ENCODE results near the gene RSBN1. TPM values are rescaled to one million over a fixed set of nuclear protein-coding genes. Genes with fewer than 3 reads are reported as not detected.

RSBN1 gene
- total RNA-seq, 1 experiment from 2014 or later, result 15.5 TPM

DNA sequence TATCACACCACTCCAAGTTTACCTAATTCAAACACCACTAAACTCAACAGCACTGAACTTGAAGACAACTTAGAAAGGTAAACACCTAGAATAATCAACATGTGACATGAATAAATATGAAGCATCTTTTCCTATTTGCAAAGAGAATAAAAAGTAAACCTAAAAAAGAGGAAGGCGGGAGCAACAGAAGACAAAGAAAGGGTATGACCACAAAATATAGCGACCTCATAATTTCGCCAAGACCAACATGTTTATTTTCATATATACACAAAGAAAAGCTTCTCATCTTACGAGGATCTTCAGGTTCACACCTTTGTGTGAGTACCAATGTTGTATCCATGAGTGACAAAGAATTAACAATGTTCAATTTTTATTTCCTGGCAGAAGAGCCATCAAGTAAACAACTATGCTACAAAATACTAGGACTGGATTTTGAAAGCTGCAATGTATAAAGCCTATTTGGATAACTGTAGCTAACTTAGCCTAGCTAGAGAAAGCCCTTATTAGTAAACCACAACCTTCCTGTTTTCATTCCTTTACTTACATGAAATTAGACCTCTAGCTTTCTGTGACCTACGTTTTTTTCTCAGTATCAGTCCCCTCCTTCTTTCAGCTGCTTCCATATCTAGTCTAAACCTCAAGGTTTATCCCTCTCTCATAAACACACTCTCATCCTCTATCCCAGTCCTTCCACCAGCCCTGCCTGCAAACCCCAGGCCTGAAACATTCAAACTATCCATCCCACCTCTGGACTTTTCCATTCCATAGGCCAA lies 31.7 kb downstream of the RSBN1 start (continued):
- no peak for TF ChIP-seq CBFB (CRISPR knock-in tag; IDR thresholded peaks at IDR 0.05; ENCODE audit: low read depth)
- no peak for TF ChIP-seq GTF2I (CRISPR knock-in tag; conservative IDR thresholded peaks at IDR 0.05)

DNA sequence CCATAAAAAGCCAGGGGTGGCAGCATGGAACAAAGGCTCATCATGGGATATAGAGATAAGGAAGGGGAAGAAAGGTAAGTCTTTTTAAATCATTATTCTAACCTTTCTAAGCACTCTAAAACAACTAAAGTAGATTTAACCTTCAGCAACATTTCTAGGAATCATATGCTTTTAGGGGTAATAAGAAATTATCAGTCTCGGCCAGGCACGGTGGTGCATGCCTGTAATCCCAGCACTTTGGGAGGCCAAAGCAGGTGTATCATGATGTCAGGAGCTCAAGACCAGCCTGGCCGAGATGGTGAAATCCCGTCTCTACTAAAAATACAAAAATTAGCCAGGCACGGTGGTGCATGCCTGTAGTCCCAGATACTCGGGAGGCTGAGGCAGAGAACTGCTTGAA lies 32.7 kb downstream of the RSBN1 start:
- TF ChIP-seq RORB (CRISPR knock-in tag; IDR thresholded peaks at IDR 0.05) (no peak), TEAD4 (CRISPR knock-in tag; IDR thresholded peaks at IDR 0.05) (no peak)
- Mint-ChIP-seq H3K27ac (no peak overlapping the region), H3K4me1 (peaks cover 6% of the 10 kb centered on the region), H3K4me3 (no peak overlapping the region), H3K36me3 (peaks cover 24% of the 10 kb centered on the region), H3K27me3 (ENCODE audit: low read depth) (no peaks in the 10 kb centered on the region), H3K9me3 (peaks cover 5% of the 10 kb centered on the region)
- ChIA-PET POLR2A (no interaction called here), CTCF (no interaction called here)
- ATAC-seq (no peak), DNase-seq (ENCODE audit: low spot score) (no peak)

- ChIA-PET CTCF (no interaction called here), POLR2A (no interaction called here)
- Mint-ChIP-seq H3K27ac (no peak overlapping the region), H3K4me3 (no peak overlapping the region), H3K27me3 (ENCODE audit: low read depth) (no peaks in the 10 kb centered on the region), H3K9me3 (peaks cover 5% of the 10 kb centered on the region), H3K4me1 (peaks cover 4% of the 10 kb centered on the region), H3K36me3 (peaks cover 24% of the 10 kb centered on the region)
- TF ChIP-seq ATF1 (CRISPR knock-in tag; IDR thresholded peaks at IDR 0.05) (no peak), ZNF512 (CRISPR knock-in tag; IDR thresholded peaks at IDR 0.05; ENCODE audit: borderline replicate concordance) (no peak), FOXJ3 (CRISPR knock-in tag; IDR thresholded peaks at IDR 0.05; ENCODE audit: borderline replicate concordance) (no peak), ZNF138 (CRISPR knock-in tag; conservative IDR thresholded peaks at IDR 0.05) (no peak), RORB (CRISPR knock-in tag; IDR thresholded peaks at IDR 0.05) (no peak)
- no peak for ATAC-seq
- DNase-seq (ENCODE audit: low spot score), result no peak
Measured at GRCh38 chr1:113777561-113777960, 34.7 kb downstream of the RSBN1 start.

DNA sequence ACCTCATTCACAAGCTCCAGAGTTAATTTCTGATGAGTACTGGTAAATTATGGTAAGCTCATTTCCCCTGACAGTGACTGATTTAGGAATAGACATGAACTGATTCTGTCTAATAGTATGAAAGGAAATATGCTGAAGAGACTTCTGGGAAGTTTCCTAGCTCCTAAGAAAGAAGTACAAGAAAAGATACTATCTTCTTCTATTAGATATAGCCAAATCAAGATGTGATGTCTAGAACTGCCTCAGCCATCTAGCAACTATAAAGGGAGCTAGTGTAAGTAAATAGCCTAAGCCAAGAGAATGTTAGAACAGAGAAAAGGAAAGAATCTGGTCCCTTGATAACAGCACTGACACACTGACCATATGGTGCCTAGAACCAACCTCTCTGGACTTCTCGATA lies 42.2 kb downstream of the RSBN1 start:
- Mint-ChIP-seq H3K36me3 (peaks cover 23% of the 10 kb centered on the region), H3K9me3 (no peaks in the 10 kb centered on the region), H3K4me3 (no peak overlapping the region), H3K4me1 (peaks cover 51% of the 10 kb centered on the region), H3K27me3 (ENCODE audit: low read depth) (no peaks in the 10 kb centered on the region), H3K27ac (no peak overlapping the region)
- no peak for TF ChIP-seq CREM (CRISPR knock-in tag; IDR thresholded peaks at IDR 0.05)
- TF ChIP-seq E2F5 (CRISPR knock-in tag; IDR thresholded peaks at IDR 0.05), result no peak
- ChIA-PET POLR2A (no interaction called here), CTCF (interaction anchor here (0.7 kb wide), 1 partner anchor 10 kb away, joined by 3 read pairs; no protein-coding TSS in a partner anchor)
- no peak for ATAC-seq
- DNase-seq (ENCODE audit: low spot score), result no peak

GRCh38 chr1:113769601-113769970 lies 42.7 kb downstream of the RSBN1 start:
- DNase-seq (ENCODE audit: low spot score) (no peak), ATAC-seq (no peak)
- TF ChIP-seq, protein P1, sequence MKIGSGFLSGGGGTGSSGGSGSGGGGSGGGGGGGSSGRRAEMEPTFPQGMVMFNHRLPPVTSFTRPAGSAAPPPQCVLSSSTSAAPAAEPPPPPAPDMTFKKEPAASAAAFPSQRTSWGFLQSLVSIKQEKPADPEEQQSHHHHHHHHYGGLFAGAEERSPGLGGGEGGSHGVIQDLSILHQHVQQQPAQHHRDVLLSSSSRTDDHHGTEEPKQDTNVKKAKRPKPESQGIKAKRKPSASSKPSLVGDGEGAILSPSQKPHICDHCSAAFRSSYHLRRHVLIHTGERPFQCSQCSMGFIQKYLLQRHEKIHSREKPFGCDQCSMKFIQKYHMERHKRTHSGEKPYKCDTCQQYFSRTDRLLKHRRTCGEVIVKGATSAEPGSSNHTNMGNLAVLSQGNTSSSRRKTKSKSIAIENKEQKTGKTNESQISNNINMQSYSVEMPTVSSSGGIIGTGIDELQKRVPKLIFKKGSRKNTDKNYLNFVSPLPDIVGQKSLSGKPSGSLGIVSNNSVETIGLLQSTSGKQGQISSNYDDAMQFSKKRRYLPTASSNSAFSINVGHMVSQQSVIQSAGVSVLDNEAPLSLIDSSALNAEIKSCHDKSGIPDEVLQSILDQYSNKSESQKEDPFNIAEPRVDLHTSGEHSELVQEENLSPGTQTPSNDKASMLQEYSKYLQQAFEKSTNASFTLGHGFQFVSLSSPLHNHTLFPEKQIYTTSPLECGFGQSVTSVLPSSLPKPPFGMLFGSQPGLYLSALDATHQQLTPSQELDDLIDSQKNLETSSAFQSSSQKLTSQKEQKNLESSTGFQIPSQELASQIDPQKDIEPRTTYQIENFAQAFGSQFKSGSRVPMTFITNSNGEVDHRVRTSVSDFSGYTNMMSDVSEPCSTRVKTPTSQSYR (CRISPR knock-in tag; IDR thresholded peaks at IDR 0.05), result no peak
- no peak for TF ChIP-seq PRRX2 (CRISPR knock-in tag; IDR thresholded peaks at IDR 0.05)
- no peak for TF ChIP-seq TEAD4 (CRISPR knock-in tag; IDR thresholded peaks at IDR 0.05)
- no peak for TF ChIP-seq ZNF121 (CRISPR knock-in tag; IDR thresholded peaks at IDR 0.05)
- TF ChIP-seq, protein P2, sequence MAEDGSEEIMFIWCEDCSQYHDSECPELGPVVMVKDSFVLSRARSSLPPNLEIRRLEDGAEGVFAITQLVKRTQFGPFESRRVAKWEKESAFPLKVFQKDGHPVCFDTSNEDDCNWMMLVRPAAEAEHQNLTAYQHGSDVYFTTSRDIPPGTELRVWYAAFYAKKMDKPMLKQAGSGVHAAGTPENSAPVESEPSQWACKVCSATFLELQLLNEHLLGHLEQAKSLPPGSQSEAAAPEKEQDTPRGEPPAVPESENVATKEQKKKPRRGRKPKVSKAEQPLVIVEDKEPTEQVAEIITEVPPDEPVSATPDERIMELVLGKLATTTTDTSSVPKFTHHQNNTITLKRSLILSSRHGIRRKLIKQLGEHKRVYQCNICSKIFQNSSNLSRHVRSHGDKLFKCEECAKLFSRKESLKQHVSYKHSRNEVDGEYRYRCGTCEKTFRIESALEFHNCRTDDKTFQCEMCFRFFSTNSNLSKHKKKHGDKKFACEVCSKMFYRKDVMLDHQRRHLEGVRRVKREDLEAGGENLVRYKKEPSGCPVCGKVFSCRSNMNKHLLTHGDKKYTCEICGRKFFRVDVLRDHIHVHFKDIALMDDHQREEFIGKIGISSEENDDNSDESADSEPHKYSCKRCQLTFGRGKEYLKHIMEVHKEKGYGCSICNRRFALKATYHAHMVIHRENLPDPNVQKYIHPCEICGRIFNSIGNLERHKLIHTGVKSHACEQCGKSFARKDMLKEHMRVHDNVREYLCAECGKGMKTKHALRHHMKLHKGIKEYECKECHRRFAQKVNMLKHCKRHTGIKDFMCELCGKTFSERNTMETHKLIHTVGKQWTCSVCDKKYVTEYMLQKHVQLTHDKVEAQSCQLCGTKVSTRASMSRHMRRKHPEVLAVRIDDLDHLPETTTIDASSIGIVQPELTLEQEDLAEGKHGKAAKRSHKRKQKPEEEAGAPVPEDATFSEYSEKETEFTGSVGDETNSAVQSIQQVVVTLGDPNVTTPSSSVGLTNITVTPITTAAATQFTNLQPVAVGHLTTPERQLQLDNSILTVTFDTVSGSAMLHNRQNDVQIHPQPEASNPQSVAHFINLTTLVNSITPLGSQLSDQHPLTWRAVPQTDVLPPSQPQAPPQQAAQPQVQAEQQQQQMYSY (CRISPR knock-in tag; IDR thresholded peaks at IDR 0.05), result no peak
- no peak for TF ChIP-seq ZNF232 (CRISPR knock-in tag; IDR thresholded peaks at IDR 0.05)
- TF ChIP-seq, protein P3, sequence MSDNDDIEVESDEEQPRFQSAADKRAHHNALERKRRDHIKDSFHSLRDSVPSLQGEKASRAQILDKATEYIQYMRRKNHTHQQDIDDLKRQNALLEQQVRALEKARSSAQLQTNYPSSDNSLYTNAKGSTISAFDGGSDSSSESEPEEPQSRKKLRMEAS (CRISPR knock-in tag; IDR thresholded peaks at IDR 0.05), result no peak
- TF ChIP-seq EMX1 (CRISPR knock-in tag; IDR thresholded peaks at IDR 0.05), result no peak
- TF ChIP-seq CREB1 (CRISPR knock-in tag; IDR thresholded peaks at IDR 0.05), result no peak
- TF ChIP-seq GABPB1 (CRISPR knock-in tag; IDR thresholded peaks at IDR 0.05), result no peak
- no peak for TF ChIP-seq RORB (CRISPR knock-in tag; IDR thresholded peaks at IDR 0.05)
- Mint-ChIP-seq H3K27me3 (ENCODE audit: low read depth) (no peaks in the 10 kb centered on the region), H3K36me3 (peaks cover 28% of the 10 kb centered on the region), H3K9me3 (no peaks in the 10 kb centered on the region), H3K4me3 (no peak overlapping the region), H3K27ac (no peak overlapping the region), H3K4me1 (peaks cover 51% of the 10 kb centered on the region)
- CTCF ChIA-PET, result interaction anchor here (0.7 kb wide), 1 partner anchor 10 kb away, joined by 3 read pairs; no protein-coding TSS in a partner anchor
- POLR2A ChIA-PET, result no interaction called here
